Measurements from ENCODE around the gene APOBEC3H.

GRCh38 chr22:39146256-39147101, 49.4 kb downstream of the APOBEC3H start:
- TF ChIP-seq CTCF (IDR thresholded peaks at IDR 0.05) (no peak), EP300 (IDR thresholded peaks at IDR 0.05) (no peak), POLR2AphosphoS5 (IDR thresholded peaks at IDR 0.05) (no peak)
